Uterus (tissue), 4 donors: ENCODE data around the gene WDR5. TPM values are rescaled to one million over a fixed set of nuclear protein-coding genes. Genes with fewer than 3 reads are reported as not detected.

ENCODE experiments used
- DNase-seq, 2 donors: peaks; one replicate each; pipeline ENCODE4 v3.0.0-alpha.2; 2019 to 2020
- H3K27ac ChIP-seq, 2 donors: fragments of 200-600 bp; sonication (generic); 1 replicate in 1 of 2; 2 replicates in 1 of 2; pipeline ENCODE4 v1.5.1; 2016 to 2018
- H3K27me3 ChIP-seq, 2 donors: fragments of 200-600 bp; sonication (generic); one replicate each; pipeline ENCODE4 v1.5.1; 2018 to 2019; ENCODE audit warnings: control low read depth in 1 of 2
- H3K36me3 ChIP-seq, 2 donors: fragments of 200-600 bp; sonication (generic); one replicate each; pipeline ENCODE4 v1.5.1; 2019; ENCODE audit warnings: control low read depth in 1 of 2
- H3K4me1 ChIP-seq, 2 donors: fragments of 200-600 bp; sonication (generic); one replicate each; pipeline ENCODE4 v1.5.1; 2018 to 2019; ENCODE audit warnings: control low read depth in 1 of 2
- H3K4me3 ChIP-seq, 2 donors: fragments of 200-600 bp; sonication (generic); 1 replicate in 1 of 2; 2 replicates in 1 of 2; pipeline ENCODE4 v1.5.1; 2018 to 2019; ENCODE audit warnings: mild to moderate bottlenecking in 1 of 2
- H3K9me3 ChIP-seq, 2 donors: fragments of 200-600 bp; sonication (generic); one replicate each; pipeline ENCODE4 v1.5.1; 2019; ENCODE audit warnings: control low read depth in 1 of 2
- POLR2A ChIP-seq, 2 donors: fragments of 450-650 bp; IDR thresholded peaks; one replicate each; pipeline ENCODE4 v1.6.1; 2016; ENCODE audit warnings: antibody characterized with exemption in 2 of 2, mild to moderate bottlenecking in 1 of 2, moderate library complexity in 1 of 2
- intact Hi-C: fragments of 100-400 bp; cut with DNase I; formaldehyde crosslinking; loops from one replicate; pipeline ENCODE4 v1.15.1; 2023; ENCODE audit warnings: low total_unique reads
- total RNA-seq, 4 donors: library from RNA; depleted of rRNA in 3 of 4; stranded (reverse); fragments of >200 nt in 3 of 4; gene quantifications; one replicate each; pipeline versions ENCODE4 v1.1.0 to v1.2.4, GENCODE V29; 2014 to 2023
- TF ChIP-seq, protein P1 (sequence below), 4 experiments: fragments of 200-600 bp in 2 of 4; fragments of 450-650 bp in 2 of 4; sonication (generic) in 2 of 4; IDR thresholded peaks; one replicate each; pipeline ENCODE4 v1.5.1; 2016 to 2019; ENCODE audit warnings: antibody characterized with exemption in 4 of 4, mild to moderate bottlenecking in 2 of 4, moderate library complexity in 1 of 4
- donor health status: DM: yes; HTN: yes; CAD: no.

Gene WDR5
- total RNA-seq, 4 donors from 2014 or later = 2.9 to 30.5 (median 14.2) TPM

DNA sequence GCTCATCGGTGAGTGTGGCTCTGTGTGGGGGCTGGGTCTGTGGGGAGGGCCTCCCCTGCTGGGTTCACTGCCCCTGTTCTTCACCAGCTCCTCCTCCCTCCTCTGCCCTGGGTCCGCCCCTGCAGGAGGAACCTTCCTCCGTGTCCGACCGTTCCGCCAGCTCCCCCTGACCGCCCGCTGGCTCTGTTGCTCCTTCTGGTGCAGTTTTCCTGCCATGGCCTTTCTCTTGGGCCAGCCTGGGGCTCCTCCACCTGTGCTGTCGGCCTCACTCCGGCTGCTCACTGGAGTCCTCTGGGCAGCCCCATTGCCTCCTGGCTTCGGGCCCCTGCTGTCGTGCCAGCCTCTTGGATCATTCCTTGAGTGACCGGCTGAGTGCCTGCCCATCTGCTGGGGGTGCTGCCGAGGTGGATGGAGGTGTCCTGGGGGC lies 16.2 kb downstream of the WDR5 start:
- H3K9me3 ChIP-seq = no peaks in the 10 kb centered on the region
- H3K27ac ChIP-seq = no peak overlapping the region
- H3K36me3 ChIP-seq = no peaks in the 10 kb centered on the region
- no peak overlapping the region for H3K4me3 ChIP-seq
- no peak for DNase-seq
- no peaks in the 10 kb centered on the region for H3K27me3 ChIP-seq
- intact Hi-C loops = no loop called here
- TF ChIP-seq, protein P1, sequence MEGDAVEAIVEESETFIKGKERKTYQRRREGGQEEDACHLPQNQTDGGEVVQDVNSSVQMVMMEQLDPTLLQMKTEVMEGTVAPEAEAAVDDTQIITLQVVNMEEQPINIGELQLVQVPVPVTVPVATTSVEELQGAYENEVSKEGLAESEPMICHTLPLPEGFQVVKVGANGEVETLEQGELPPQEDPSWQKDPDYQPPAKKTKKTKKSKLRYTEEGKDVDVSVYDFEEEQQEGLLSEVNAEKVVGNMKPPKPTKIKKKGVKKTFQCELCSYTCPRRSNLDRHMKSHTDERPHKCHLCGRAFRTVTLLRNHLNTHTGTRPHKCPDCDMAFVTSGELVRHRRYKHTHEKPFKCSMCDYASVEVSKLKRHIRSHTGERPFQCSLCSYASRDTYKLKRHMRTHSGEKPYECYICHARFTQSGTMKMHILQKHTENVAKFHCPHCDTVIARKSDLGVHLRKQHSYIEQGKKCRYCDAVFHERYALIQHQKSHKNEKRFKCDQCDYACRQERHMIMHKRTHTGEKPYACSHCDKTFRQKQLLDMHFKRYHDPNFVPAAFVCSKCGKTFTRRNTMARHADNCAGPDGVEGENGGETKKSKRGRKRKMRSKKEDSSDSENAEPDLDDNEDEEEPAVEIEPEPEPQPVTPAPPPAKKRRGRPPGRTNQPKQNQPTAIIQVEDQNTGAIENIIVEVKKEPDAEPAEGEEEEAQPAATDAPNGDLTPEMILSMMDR (IDR thresholded peaks at IDR 0.05) = no peak
- TF ChIP-seq POLR2A (IDR thresholded peaks at IDR 0.05) = no peak
- no peaks in the 10 kb centered on the region for H3K4me1 ChIP-seq

DNA sequence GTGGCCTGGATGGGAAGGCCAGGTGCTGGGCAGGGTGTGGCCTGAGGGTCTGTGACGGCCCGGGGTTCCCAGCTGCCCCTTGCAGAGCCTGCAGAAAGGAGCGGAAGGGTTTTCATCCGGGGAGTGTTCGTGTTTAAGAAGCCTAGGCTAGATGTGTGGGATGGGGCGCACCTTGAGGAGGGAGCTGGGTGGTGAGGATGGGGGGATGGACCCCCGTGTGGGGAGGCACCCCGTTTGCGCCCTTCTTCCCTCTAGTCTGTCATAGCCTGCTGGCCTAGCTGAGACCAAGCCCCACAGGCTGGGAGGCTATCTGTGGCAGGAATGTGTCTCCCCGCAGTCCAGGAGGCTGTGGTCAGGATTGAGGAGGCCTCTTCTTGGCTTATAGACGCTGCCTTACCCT lies 16.6 kb downstream of the WDR5 start:
- no peaks in the 10 kb centered on the region for H3K27me3 ChIP-seq
- intact Hi-C loops = no loop called here
- H3K9me3 ChIP-seq = no peaks in the 10 kb centered on the region
- TF ChIP-seq, protein P1 (IDR thresholded peaks at IDR 0.05) = no peak
- no peak for TF ChIP-seq POLR2A (IDR thresholded peaks at IDR 0.05)
- H3K4me1 ChIP-seq = no peaks in the 10 kb centered on the region
- DNase-seq = no peak
- no peak overlapping the region for H3K27ac ChIP-seq
- H3K4me3 ChIP-seq = no peak overlapping the region
- H3K36me3 ChIP-seq = no peaks in the 10 kb centered on the region

- no peaks in the 10 kb centered on the region for H3K36me3 ChIP-seq
- DNase-seq = no peak
- H3K27ac ChIP-seq = no peak overlapping the region
- no peak overlapping the region for H3K4me3 ChIP-seq
- H3K4me1 ChIP-seq = no peaks in the 10 kb centered on the region
- TF ChIP-seq, protein P1 (IDR thresholded peaks at IDR 0.05) = no peak
- TF ChIP-seq POLR2A (IDR thresholded peaks at IDR 0.05) = no peak
- H3K9me3 ChIP-seq = no peaks in the 10 kb centered on the region
- intact Hi-C loops = no loop called here
- H3K27me3 ChIP-seq = no peaks in the 10 kb centered on the region
Observed at GRCh38 chr9:134153450-134153849, 17.6 kb downstream of the WDR5 start.

DNA sequence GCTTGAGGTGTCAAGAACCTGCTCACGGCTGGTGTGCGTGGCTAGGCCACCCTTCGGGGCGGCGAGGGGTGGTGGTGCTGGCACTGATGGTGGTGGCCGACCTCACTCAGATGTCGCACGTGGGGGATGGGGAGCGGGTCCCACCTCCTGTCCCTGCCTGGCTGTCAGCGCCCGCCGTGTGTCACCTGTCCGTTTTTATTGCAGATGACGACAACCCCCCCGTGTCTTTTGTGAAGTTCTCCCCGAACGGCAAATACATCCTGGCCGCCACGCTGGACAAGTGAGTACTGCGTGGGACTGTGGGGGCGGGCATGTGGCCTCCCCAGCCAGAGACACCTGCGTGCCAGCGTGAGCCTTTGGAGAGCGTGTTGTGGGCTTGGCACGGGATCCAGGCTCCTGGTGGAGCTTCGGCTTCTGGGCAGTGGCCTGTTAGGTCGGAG lies 18.4 kb downstream of the WDR5 start:
- no peaks in the 10 kb centered on the region for H3K4me1 ChIP-seq
- no peaks in the 10 kb centered on the region for H3K27me3 ChIP-seq
- no peak overlapping the region for H3K27ac ChIP-seq
- intact Hi-C loops = no loop called here
- no peaks in the 10 kb centered on the region for H3K9me3 ChIP-seq
- H3K36me3 ChIP-seq = no peaks in the 10 kb centered on the region
- TF ChIP-seq POLR2A (IDR thresholded peaks at IDR 0.05) = no peak
- TF ChIP-seq, protein P1 (IDR thresholded peaks at IDR 0.05) = no peak
- no peak for DNase-seq
- no peak overlapping the region for H3K4me3 ChIP-seq

- Histone ChIP-seq H3K4me1 (no peaks in the 10 kb centered on the region), H3K4me3 (no peak overlapping the region), H3K27ac (no peak overlapping the region), H3K9me3 (no peaks in the 10 kb centered on the region), H3K36me3 (no peaks in the 10 kb centered on the region), H3K27me3 (no peaks in the 10 kb centered on the region)
- no peak for DNase-seq
- TF ChIP-seq POLR2A (IDR thresholded peaks at IDR 0.05) = no peak
- TF ChIP-seq, protein P1 (IDR thresholded peaks at IDR 0.05) = no peak
- intact Hi-C loops = no loop called here
Observed at GRCh38 chr9:134155812-134156377, 20.0 kb downstream of the WDR5 start.
